GM21390 (cell line): ENCODE measurements around the gene CYFIP1.

ENCODE experiments used
- ATAC-seq: cut with Tn5 transposase; IDR thresholded peaks from one replicate; pipeline ENCODE4 v1.9.1; 2021; ENCODE audit not compliant: unreplicated experiment

Gene CYFIP1

DNA sequence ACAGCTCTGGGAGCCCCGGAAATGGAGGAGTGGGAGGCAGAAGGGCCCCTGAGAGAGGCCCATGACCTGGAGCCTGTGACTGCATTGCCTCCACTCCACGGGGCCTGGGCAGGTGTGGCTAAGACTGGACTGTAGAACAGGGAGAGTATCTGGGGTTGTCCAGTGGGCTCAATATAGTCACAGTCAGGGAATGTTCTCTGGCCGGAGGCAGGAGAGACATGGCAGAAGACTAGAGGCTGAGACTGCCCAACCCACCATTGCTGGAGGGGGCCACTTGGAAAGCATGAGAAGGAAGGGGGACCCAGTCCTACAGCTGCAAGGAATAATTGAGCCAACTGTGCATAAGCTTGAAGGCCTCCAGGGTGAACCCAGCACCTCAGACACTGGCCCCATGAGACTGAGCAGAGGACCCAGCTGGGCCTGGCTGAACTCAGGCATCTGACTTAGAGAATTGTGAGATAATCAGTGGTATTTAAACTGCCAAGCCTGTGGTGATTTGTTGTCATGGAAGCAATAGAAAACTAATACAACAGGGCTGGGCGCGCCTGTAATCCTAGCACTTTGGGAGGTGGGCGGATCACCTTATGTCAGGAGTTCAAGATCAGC is 108.6 kb downstream of the CYFIP1 start:
- ATAC-seq = no peak

DNA sequence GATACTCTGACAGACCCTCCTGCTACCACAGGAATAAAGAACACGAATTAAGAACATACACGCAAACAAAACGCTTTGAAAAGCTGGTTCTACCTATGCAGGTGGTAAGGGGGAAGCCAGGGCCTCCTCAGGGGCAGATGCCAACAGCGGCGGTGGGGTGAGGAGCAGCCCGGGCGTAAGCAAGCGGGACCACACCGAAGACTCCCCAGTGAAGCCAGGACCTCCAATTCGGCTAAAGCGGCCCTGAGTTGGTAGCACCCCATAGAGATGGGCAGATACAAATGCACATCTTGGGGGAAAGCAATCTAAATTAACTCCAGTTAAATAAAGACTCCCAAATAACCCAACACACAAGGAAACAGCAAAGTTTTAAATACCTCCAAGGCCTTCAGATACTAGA is 109.3 kb downstream of the CYFIP1 start:
- no peak for ATAC-seq

DNA sequence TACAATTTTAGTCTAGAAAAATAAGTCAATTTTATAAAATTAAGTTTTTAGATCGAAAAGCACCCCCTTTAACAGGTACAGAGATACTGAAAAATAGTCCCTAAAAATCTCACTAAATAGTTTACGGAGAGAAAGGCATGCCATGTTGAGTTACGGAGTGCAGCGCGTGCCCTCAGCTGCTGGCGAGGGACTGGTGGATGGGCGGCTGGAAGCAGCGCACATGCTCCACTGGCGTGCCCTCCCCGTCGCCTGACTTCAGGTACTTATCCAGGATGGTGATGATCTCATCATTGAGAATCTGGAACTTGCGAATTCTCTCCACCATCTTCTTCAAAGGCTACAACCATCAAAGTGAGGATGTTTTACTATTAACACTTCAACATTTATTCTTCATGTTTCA is 110.3 kb downstream of the CYFIP1 start:
- no peak for ATAC-seq

DNA sequence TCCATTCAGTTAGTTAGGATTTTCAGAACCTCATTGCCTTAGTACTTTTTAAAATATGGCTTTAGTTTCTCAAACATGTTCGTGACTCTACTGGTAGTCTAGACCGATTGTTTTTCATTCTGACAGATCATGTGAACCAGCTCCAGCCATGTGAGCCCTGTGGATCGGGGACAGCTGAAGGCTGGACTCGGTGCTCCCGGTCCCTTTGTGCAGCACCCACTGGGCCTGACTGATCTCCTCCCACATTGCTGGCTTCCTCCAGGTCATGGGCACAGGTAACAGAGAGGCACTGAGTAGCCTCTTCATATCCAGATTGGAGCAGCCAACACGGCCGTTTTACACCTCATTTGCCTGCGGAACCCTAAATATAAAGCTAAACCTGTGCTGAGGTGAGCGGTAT is 111.2 kb downstream of the CYFIP1 start:
- no peak for ATAC-seq

DNA sequence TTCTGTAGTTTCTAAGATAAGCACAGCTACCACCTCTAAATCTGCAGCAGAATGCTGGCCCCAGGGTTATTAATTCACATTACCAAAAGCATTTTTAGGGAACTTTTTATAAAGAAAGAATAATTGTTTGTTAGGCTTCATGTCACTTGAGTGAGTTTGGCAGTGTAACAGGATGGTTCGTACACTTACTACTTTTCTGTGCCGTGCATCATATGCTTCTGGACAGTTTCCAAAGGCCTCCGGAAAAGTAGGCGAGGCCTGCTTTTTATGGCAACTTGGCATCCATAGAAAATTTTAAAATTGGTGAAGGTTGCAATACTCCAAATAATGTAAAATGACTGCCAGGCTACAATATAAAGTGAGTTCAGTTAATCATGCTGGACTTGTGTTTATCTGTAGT is 111.7 kb downstream of the CYFIP1 start:
- no peak for ATAC-seq

DNA sequence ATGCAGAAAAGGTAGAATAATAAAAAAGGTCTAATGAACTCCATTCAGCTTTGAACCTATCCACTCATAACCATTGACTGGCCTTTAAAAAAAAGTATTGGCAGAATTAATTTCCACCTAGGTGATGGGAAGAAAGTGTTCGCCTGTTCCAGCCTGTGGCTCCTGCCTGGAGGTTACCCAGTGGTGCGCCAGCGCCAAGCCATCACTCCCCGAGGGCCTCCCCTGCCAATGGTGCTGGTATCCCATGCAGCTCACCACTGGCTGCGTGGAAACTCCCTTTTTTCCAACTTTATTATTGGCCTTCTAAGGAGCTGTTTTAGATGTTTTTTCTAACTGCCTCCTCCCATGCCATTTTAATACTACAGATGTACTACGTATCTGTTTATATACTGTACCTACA is 112.3 kb downstream of the CYFIP1 start:
- ATAC-seq = no peak

DNA sequence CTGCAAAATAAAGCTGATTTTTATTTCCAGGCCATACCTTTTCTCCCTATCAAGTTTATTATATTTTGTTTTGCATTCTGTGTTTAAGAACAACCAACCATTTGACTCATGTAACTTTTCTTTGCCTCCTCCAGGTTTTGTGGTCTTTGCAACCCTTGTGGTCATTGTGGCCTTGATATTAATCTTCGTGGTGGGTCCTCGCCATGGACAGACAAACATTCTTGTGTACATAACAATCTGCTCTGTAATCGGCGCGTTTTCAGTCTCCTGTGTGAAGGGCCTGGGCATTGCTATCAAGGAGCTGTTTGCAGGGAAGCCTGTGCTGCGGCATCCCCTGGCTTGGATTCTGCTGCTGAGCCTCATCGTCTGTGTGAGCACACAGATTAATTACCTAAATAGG is 114.1 kb downstream of the CYFIP1 start:
- ATAC-seq = no peak

DNA sequence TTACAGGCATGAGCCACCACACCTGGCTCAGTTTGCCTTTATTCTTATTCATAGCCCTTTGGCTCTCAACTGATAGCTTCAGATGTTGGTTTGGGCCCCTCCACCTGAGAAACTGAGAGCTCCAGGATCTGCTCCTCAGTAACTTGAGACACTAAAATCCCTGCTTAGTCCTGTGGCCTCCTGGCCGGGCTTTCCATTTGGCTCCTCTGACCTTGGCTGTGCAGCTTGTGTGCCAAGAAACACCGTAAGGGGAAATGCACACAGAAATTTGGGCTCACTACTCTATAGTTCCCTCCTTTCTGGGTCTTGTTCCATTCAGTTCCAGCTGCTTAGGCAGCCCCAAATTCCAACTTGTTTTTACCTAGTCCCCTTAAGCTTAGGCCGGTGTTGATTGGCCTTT is 116.8 kb downstream of the CYFIP1 start:
- no peak for ATAC-seq

DNA sequence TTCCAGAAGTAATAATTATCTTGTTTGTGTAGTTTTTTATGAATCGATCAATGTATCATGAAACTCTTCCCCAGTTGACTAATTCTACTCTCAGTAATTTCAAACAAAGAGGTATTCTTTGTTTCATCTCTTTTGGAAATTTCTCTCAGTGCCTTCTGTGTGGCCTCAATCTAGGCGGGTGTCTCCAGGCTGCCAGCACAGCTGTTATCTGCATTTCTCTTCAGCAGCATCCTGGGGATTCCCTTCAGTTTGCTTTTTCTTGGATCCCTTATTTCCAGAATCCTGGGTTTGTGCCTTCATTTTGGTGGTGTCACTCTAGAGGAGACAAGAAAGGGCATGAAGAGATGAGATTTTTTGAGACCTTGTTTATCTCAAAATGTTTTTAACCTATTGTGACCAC is 119.0 kb downstream of the CYFIP1 start:
- no peak for ATAC-seq

DNA sequence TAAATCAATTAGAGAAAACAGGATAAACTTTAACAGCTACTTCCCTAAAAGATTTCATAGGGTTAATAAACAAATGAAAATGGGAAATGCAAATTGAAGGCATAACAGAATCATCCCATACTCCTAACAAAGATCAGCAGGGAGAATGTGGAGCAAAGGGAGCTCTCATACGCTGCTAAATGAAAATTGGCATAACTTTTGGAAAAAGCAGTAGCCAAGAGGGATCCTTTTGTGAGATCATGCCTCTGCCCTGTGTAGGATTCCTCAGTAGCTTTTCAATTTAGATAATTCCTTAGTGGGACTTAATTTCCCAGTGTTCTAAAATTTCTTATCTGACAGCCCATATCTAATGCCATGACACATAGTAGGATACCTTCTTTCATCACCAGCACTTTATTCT is 123.5 kb downstream of the CYFIP1 start:
- ATAC-seq = no peak

DNA sequence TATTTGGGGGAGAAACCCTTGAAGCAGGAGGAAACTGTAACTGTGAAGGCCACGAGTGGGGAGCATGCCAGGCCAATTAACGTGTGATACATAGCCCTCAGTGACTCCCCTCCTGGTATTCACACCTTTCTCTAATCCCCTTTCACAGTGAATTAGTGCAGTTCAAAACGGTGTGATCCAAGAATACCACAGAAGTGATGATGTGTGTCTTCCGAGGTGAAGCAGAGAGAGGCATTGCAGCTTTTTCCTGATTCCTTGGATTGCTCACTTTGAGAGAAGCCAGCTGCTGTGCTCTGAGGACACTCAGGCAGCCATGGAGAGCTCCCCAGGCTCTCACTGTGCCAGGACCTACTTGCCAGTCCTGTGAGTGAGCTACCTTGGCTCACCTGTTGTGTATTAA is 124.4 kb downstream of the CYFIP1 start:
- ATAC-seq = no peak

DNA sequence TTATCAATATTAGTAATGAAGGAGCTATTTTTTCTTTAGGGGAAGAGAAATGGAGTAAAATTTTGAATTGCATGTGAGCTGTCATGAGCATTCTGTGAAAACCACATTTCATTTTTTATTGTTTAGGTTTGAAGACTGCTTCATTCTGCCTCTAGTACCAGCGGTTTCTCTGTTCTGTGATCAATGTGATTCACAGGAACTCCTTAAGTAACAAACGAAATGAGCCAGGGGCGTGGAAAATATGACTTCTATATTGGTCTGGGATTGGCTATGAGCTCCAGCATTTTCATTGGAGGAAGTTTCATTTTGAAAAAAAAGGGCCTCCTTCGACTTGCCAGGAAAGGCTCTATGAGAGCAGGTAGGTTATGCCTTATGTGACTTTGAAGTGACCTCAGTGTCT is 128.7 kb downstream of the CYFIP1 start:
- ATAC-seq = no peak

DNA sequence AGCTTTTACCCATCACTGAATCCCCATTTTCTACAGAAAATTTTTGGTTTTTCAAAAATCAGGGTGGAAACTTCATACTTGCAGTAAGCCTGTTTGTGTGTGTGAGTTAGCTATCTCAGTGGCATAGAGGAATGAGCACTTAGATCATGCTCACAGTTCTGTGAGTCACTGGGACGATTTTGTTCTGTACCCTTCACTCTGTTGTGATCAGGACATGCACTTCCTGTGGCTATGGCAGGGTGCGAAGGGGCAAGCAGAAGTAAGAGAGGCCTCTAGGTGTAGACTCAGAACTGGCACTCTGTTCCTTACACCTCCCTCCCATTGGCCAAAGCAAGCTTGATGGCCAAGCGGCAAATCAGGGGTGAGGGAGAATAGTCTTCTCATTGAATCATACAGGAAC is 130.1 kb downstream of the CYFIP1 start:
- ATAC-seq = no peak

DNA sequence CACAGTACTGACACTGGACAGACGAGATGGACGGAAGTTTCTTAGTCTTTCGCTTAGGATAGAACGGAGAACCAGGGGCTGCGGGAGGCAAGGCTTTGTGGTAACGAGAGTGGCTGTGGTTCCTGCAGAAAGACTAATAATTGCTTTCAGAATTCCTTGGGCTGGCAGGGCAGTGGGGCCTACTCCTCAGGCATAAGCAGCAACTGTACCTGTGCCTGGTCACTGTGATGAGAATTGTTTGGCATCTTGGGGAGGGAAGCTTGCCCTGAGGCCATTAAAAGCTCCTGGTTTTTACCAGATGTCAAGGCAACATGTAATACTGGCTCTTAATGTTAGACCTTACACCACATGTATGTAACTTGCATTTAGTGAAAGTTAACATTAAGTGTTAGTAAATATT is 134.1 kb downstream of the CYFIP1 start:
- no peak for ATAC-seq

DNA sequence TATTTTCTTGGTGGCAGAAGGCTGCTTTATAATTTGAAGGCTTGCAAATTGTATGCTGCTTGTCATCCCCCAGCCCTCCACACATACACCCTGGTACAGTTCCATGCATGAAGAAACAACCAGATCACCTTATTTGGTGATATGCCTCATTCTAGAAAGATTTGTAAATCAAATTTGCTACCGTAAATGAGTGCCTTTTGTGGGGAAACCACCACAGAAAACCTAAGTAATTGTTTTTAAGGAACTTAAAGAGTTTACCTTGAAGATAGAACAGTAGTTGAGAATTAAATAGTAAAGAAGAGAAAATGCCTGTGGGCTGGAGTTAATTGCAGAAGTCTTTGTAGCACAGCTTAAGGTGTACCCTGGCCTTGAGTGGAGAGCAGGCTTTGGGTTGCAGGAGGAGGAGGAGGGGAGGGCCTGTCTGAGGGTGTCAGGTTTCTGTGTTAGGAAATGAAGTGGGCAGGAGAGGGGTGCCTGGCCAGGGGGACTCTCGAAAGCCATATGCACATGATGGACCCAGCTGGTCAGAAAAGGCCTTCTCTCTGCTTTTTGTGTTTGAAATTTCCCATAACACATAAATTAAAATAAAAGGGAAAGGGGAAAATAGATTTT is 134.8 kb downstream of the CYFIP1 start:
- no peak for ATAC-seq

DNA sequence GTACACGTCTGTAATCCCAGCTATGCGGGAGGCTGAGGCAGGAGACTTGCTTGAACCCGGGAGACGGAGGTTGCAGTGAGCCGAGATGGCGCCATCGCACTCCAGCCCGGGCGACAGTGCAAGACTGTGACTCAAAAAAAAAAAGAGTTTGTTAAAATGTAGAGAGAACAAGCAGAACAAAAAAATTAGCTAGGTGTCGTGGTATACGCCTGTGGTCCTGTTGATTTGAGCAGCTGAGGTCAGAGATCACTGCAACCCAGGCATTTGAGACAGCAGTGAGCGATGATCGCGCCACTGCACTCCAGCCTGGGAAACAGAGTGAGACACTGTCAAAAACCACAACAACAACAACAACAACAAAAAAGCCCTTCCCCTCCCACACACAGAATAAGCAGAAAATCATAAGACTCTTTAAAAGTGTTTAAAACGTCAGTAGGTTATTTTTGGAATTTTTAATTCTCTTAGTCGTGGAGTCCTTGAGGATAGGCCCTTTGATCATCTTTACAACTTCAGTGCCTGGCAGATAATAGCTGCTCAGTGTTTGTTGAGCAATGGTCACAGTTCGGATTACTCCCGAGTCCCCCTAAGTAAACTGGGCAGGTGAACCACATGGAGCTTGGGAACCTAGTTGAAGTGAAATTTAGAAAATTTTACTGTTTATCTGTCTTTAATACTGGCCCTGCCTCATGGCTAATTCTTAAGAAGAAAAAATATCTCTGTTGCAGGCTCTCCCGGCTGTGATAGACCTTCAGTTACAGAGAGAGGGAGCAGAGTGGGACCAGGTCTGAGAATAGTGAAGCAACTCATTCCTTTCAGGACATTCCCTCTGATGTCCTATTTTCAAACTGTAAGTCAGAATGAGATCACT is 135.5 kb downstream of the CYFIP1 start:
- no peak for ATAC-seq

DNA sequence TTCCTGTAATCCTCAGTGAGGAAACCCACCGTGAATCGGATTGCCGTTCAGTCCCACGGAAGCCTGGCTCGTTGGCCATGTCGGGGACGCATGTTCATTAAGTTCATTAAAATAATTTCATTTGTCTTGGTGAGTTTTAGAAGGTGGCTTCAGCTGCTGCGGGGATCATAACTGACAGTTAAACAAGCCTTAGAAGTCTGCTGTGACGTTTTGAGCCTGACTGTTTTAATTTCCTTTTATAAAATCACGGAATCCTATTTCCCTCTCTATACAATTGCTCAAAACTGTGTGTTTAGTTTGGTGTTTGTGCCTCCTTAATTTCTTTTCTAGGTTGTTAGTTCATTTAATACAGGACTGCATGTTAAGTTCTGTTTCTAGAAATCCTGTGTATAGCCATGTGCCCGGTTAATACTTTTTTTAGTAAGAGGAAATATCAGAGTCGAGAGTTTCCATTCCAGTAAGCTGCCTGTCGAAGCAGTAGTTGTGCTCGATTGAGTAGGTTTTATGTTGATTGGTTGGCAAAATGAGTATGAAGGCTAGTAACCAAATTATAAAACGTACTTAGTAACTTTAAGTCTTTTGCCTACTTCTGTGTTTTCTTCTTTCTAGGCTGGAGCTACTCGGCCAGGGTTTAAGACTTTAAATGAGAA is 141.0 kb downstream of the CYFIP1 start:
- peak; percentile 2 for ATAC-seq

DNA sequence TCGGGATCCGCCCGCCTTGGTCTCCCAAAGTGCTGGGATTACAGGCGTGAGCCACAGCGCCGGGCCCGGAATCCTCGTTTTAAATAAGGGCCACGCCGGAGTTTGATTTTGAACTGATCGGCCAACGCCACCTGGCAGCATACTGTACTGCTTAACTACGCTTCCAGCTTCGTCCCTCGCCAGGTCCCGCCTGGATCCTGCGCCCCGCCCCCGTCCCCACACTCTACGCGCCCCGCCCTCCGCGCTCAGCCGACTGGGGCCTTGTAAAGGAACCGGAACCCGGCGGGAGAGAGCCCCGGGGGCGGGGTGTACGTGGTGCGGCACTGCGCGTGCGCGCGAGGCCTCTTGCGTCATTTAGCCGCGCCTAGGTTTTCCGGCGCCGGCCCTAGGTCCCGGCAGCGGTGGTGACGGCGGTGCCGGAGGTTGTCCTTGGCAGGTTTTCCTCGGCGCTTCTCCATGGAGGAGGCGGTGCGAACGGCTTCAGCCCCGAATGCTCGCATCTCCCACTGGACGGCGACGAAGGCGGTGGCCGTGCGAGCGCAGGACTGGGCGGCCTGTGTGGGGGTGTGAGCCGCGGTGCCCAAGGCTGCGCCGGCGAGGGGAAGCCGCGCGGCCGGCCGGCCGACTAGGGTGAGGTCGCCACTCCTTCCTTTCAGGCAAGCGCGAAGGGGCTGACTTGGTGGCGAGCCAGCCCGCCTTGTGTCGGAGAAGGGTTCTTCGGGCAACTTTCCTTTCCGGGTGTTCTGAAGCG is 141.7 kb downstream of the CYFIP1 start, which contains the start of gene NIPA2:
NIPA2 (plus strand) TSS at position 375 of the 751 bp plus-strand sequence. CDS start 13,066 bp downstream, outside the sequence.
- ATAC-seq = peak; percentile 70

DNA sequence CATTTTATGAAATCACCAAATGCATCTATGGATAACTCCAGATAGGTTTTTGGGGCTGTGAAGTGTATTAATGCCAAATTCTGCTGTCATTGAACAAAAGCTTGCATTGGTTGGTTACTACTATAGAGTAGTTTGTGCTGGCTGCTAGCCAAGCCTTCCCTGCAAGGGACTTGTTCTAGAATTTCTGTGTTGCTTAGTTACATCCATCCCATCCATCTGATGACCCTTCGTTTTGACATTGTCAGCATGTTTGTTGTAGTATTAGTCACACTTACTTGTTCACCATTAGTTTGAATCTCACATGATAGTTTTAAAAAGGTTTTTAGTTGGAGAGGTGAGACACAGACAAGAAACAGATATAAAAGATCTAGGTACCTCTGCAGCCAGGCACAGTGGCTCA is 148.7 kb downstream of the CYFIP1 start:
- no peak for ATAC-seq

DNA sequence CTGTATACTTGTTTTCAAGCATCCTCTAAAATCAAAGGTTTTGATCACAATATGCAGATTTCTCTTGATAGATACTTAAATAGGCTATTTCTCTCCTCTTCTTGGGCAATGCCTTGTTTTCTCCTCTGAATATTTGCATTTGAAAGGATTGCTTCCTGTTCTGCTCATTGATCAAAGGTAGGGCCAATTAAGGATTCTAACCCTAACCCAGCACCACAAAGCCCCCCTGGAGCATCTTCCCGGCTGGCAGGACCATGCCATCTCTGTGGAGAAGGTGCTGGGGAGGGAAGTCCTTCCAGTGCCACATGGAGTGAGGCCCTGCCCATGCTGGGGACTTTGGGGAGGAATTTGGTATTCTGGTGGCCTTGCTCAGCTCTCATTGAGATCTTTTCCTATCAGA is 153.0 kb downstream of the CYFIP1 start:
- ATAC-seq = no peak
